Right kidney (tissue), 1 donor: ENCODE results near the gene RCOR3.

Experiments
- DNase-seq: peaks from one replicate; pipeline ENCODE4 v3.0.0-alpha.2; 2016

The RCOR3 gene

DNA sequence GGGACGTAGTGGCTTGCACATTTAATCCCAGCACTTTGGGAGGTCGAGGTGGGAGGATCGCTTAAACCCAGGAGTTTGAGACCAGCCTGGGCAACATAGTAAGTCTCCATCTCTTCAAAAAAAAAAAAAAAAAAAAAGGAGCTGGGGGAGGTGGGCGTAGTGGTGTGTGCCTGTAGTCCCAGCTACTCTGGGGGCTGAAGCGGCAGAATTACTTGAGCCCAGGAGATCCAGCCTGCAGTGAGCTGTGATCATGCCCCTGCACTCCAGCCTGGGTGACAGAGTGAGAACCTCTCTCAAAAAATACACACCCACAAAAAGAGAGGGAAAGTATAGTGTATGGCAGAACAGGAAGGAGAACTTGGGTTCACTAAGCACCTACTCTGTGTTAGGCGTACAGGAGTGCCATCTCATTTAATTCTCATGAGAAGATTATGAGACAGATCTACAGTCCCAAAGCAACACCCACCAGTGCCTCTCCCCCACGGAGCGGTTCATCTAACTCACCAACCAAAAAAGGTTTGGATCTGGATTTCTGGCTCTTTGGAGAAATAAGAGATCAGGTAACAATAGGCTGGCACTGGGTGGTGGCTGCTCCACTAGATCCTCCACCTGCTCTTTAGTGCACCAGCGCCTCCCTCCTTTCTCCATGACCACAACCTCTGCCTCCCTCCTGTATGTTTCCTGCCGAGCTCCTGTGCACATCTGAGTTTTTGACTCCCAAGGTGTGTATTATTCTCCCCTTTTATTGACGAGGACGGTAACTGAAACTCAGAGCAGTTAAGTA, 66.0 kb downstream of the RCOR3 start:
- no peak for DNase-seq

DNA sequence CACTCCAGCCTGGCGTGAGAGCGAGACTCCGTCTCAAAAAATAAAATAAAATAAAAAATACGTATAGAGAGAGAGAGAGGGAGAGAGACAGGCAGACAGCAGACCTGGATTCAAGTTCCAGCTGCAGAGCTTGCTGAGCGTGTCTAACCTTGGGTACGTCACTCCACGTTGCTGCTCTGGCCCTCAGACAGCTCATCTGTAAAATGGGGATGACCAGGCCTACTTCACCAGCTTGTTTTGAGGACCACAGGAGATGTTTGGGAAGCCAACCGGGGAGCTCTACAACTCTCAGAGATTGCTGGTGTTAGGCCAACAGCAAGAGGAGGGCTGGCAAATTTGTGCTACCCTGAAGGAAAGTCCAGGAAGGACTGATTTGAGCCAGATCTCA, 67.0 kb downstream of the RCOR3 start:
- no peak for DNase-seq

DNA sequence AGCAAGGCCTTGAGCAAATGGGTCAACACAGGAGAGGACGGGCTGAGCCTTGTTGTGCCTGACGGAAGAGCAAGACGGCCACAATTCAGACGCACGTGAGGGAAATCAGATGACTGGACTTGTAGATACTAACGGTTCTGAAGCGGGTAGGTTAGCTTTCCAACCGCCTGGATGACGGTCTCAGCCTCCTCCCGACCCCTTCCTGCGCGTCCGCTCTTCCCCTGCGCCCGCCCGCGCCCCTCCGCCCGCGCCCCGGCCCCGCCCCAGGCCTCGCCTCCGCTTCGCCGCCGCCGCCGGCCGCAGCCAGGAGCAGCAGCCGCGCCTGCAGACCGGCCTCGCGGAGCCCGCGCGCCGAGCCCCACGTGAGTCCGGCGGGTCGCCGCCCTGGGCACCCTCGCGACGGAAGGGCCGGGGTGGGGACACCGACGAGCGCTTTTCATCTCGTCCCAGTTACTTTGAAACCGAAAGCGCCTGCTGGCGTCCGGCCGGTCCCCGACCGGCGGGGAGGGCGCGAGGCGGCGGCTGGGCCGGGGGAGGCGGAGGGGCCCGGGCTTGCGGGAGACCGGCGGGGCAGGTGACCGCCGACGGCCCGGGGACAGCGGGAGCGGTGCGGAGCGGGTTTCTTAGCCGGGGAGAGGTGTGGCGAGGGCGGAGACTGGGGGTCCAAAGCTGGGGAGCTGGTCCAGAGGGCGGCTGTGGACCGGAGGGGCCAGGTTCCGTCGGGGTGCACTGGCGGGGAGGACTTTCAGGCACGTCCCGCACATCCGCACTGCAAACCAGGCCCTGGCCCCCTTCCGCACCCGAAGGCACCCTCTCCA, 67.6 kb downstream of the RCOR3 start, which contains the start of gene TRAF5:
TSS of gene TRAF5 (plus strand) at position 306 of the 818 bp plus-strand sequence. CDS start 26,407 bp downstream, outside the sequence.
- DNase-seq = peak; percentile 80

DNA sequence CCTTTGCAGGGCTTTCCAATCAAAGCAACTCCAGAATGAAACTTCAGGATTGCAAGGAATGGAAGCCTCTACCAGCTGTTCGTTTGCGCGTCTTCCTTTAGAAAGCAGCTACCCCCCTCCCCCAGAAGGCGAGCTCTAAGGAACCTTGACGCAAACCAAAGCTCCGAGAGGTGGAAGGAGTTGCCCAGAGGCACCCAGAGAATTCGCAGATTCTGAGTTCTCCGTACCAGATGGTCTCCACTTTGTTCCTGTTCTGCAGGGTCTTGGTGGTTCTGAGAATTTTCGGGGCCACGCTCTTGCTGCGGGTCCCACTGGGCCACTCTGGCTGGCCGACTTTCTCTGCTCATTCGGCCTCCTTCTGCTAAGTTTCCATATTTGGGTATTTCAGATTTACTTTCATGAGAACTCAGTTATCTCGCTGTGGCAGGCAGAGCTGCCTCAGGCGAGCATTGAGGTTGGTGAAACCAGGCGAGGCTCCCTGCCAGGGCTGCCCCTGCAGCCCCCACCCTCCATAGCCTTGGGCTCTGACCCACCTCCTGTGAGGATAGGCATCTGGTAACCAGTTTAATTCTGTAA, 68.3 kb downstream of the RCOR3 start:
- peak; percentile 70 for DNase-seq

DNA sequence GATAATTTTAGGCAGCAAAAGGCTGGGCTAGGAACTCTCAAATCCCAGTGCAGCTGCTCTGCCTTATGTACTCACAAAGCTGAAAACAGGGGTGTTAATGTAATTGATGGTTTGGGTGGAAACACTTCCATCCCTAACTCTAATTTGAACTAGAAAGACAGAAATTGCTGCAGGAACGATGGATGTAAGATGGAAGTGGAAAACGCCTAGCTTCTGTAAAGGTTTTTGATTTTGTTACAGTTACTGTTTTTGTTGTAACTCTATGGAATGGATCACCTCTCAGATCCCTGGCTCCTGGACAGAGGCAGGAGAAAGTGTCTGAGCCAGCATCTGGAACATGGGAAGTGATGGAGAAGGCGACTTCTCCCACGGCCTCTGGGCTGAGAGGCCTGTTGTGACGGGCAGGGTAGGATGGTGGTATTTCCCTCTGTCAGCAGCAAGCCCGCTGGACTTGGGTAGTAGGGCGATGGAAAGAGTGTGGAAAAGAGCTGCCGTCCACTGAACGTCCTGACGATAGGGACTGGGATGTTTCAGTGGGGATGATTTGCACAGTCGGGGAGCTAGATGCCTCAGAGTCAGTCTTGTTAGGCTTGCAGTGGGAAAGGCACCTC, 69.0 kb downstream of the RCOR3 start:
- DNase-seq = no peak

DNA sequence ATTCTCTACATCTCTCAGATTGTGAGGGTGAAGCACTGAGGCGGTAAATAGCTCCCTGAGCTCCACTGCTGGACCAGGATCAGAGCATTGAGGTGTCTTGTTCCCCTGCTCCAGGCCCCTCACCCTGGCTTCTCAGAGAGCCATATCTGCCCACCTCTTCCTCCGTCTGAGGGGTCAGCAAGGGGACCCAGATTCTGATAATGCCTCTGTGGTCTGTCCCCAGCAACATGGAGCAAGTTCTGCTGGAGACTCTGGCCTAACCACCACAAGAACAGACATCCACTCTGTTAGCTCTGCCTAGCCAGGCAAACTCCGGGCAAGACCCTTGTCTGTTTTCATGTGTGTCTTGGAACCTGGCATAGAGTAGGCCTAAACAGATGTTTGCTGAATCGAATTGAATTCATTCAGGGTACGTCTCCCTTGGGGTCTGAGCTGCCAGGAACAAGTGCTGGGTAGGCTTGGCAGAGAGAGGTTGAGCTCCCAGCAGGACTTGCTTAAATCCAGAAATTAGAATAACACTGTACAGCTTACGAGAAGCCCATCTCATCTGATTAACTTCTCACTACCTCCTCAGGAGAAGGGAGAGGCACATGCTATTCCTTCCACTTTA, 69.8 kb downstream of the RCOR3 start:
- DNase-seq = no peak

DNA sequence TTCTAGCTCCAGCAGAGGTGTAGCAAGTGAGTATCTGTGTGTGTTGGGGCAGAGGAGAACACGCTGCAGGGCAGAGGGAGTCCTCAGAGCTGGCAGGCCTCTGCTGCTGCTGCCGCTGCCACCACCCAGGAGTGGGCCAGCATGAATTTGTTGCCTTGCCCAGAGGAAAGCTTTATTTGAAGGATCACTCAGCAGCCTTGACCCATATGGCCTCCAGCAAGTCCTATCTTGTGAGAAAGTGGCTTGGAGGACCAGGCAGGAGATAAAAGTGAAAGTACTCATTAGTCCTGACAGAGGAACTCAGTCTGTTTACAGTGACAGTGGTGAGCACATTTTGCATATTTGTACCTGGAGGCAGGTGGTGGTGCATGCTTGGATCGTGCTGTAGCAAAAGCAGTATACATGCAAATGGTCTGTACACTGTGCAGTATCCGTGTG, 70.6 kb downstream of the RCOR3 start:
- no peak for DNase-seq

DNA sequence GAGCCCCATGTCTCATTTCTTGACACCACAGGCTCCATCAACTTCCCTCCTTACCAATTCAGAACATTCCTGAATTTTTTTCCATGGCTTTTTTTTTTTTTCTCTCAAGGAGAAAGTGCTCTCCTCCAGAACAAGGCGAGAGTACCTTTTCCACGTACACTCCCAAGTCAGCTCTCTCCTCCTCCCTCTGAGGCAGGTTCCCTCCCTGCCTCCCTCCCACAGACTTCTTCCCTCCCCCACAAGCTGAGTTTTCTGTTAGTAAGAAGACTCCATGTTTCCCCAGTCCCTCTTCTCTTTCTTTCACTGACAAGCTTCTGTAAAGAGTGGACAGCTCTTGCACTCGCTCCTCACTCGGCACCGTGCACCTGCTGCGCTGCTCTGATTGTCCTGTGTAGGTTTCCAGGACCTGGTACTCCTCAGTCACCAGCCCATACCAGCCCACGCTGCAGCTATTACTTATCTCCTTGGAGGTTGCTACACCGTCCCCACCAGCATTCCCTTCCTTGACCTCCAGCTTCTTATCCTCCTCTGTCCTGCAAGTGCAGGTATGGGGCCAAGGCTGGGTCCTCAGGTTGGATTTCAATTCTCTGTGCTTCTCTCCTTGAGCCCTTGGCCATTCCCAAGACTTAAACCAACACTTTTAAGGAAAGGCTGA, 71.2 kb downstream of the RCOR3 start:
- no peak for DNase-seq

DNA sequence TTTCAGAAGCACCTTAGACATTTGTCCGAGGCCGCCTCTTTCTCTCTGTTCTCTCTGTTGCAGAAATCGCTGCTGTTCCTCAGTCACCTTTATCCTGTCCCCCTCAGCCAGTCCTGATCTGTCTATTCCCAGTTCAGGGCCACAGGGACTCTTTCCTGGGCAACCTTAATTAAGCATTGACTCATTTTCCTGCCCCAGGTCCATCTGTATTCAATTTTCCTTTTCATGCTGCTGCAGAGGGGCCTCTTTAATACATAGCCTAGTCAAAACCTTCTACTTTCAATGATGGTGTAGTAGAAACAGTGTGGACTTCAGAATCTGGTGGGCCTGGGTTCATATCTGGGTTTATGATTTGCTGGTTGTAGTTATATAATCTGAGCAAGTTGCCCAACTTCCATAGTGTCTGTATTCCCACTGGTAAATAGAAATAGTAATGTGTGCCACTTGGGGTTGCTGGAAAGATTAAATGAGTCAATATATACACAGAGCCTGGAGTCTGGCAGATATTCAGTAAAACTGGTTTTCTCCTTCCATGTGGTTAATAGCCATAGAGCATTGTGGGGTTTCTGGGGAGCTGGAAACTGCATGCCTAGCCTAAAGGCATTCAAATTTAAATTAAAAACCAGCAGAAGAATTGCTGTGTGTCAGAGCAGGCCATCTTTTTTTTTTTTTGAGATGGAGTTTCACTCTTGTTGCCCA, 72.0 kb downstream of the RCOR3 start:
- no peak for DNase-seq

DNA sequence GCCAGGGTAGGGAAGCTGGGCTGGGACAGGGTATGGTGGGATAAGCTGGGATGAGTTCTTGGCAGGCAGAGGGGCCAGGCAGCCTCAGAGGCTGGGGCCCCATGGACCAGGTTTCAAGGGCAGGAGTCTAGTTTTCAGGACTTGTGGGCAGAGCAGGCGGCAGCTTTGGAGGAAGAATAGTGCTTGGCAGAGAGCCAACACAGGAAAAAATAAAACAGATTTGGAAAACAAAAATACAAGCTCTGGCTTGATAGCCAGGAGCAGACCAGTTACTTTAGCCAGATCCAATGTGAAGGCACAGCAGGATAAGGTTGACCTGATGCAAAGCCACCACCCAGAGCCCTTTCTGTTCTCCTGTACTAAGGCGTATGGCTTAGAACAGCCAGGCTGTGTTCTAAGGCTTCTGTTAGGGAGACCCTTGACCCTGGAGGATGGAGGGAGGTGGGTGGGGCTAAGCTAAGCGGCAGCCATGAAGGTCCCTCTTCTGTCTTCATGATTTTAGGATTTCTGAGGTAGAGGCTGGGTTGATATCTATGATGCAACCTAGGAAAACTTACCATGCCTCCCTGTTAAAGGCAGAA, 73.0 kb downstream of the RCOR3 start:
- no peak for DNase-seq

DNA sequence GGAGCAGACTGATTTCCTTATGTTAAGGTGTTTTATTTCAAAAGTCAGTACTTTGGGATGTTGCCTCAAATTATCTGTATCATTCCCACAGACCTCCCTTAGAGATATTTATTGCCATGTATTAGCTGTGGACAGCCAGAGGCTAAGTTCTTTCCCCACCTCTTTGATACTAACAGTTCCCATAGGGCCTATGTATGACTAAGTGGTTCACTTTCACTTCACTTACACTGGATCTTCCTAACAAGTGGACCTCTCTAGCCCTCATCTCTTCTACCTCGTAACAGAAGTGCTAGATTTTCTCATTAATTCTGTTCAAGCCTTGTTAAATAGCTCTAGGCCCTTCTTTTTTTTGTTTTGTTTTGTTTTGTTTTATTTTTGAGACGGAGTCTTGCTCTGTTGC, 73.7 kb downstream of the RCOR3 start:
- DNase-seq = no peak

DNA sequence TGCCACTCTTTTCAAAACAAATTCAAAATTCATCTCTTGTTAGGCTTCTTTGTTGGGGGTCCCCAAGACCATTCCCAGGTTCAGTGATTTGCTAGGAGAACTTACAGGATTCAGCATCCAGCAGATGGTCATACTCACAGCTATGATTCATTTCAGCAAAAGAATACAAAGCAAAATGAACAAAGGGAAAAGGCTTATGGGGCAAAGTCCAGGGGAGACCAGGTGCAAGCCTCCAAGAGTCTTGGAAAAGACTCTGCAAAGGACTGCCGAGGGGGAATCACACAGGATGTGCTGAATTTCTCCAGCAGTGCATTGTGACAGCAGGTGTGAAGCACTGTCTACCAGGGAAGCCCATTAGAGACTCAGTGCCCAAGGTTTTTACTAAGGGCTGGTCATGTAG, 74.7 kb downstream of the RCOR3 start:
- DNase-seq = no peak

DNA sequence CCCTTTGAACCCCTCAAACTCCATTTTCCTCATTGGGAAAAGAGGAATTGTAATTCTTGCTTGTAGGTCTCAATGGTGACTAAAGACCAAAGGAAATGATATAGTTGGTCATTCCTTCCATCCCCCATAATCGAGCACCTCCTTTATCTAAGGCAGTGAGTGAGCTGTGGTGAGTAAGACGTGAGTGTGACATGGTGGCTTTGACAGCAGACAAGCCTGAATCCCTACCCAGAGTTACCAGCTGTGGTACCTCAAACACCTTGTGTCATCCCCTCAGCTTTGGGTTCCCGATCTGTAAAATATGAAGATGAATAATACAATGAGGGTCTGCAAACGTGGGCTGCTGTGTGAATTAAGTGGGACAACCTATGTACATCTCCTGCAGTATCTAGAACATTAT, 75.8 kb downstream of the RCOR3 start:
- no peak for DNase-seq

DNA sequence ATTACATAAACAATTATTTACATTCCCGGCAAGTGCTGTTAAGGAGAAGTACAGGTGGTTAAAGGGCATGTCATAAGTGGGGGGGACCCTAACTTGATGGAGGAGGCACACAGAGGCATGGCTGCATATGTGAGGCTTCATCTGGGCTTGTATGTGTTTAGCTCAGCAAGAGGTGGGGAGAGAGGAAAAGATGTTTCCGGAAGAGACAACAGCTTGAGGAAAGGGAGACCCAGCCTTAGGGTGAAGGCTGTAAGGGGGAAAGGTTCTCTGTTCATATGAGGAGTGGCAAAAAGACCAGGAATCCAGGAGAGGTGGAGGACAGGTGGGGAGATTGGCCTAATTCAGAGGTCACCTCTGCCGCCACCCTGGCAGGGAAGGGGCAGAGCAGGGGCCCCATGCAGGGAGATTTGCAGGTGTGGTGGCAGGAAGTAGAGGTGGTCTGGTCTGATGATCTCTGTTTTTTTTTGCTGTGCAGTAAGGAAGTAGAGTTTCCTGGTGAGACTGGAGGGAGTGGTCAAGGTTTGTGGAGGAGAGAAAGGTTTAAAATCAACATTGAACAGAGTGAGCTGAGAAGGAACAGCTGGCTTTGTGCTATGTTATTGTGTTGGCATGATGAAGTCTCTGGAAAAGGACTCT, 76.5 kb downstream of the RCOR3 start:
- DNase-seq = no peak

DNA sequence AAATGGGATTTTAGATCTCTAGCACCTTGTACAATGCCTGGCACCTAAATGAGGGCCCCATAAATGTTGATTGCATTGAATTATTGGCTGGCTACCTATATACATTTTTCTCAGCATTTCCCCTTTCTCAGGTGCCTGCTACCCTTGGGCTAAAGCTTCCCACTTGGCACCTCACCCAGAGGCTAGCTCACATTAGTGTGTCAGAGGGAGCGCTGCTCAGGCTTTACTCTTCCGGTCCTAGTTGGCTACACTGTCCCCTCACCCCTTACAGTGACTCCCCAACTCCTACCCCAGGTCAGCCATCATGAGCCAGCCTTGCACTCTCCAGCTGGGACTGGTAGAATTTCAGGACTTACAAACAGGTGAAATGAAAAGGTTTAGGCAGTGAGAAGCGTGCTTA, 77.0 kb downstream of the RCOR3 start:
- DNase-seq = no peak

DNA sequence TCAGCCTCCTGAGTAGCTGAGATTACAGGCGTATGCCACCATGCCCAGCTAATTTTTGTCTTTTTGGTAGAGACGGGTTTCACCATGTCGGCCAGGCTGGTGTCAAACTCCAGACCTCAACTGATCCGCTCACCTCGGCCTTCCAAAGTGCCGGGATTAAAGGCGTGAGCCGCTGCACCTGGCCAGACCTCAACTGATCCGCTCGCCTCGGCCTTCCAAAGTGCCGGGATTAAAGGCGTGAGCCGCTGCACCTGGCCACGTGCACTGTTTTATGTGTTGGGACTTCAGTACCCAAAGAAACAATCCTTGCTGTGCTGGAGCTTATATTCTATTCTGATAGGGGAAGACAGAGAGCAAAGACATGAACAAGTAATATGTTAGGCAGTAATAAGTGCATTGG, 77.6 kb downstream of the RCOR3 start:
- no peak for DNase-seq

DNA sequence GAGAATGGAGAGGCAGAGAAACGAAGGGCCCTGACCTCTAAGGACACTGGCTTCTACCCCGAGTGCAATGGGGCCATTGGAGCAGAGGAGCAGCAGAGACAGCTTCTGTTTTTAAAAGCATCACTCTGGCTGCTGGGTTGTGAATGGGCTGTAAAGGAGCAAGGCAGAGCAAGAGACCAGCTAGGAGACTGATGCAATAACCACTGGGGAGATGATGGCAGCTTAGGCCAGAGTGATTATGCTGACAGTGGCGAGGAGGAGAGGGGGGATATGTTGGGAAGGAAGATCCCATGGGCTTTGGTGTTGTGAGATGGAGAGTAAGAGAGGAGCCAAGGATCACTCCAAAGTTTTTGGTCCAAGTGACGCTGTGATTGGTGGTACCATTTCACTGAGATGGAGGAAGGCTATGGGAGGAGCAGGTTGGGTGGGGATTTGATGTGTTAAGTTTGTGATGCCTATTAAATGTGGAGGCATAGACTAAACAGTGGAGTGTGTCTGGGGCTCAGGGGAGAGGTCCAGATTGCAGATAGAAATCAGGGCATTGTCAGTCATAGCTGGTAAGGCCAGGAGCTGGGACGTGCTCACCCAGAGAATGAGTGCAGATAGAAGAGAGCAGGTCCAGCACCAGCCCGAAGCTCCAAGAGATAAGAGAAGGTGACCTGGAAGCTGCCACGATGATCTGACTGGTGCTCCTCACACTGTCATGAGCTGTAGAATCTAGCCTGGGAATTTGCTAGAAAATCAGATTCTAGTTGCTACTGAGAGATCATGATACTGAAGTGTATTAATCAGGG, 78.5 kb downstream of the RCOR3 start:
- DNase-seq = no peak

DNA sequence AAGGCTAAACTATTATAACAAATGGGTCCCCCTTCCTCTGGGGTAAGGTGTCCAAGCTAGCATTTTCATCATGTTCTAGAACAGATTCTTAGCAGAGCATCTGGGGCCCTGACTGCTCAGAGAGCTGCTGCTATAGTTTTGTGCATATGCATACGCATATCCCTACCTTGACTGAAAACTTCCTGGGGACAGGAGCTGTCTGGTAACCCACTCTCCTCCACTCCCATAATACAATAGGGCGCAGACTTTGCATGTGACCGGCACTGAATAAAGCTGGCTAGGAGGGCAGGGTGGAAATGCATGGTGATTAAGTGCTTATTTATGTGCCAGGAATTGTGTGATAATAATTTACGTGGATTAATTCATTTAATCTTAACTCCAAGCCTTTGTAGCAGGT, 79.1 kb downstream of the RCOR3 start:
- no peak for DNase-seq

DNA sequence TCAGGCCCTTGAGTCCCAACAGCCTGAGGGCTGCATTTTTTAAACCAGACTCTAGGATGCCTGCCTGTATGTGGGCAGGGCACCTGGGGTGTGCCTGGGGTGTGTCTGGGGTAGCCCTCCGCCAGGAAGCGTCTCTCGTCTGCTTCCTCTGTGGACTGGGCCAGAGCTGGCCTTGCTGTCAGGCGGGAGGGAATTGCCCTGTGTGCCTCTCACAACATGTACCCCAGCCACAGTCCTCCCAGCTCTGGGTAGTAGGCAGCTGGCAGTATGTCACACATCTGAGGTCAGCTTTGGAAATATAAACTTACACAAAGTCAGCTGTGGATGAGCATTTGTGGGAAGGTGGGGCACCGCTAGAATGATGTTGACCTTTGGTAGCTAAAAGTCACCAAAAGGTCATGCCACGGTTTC, 80.5 kb downstream of the RCOR3 start:
- DNase-seq = no peak
